ENCODE data around the gene YIPF7. TPM values are rescaled to one million over a fixed set of nuclear protein-coding genes. Genes with fewer than 3 reads are reported as not detected.

YIPF7 gene
- under 0.01 TPM for total RNA-seq

- DNase-seq (ENCODE audit: low read depth in 2 of 3, low spot score in 2 of 3), result no peak
Measured at GRCh38 chr4:44651425-44651824, at the start of gene YIPF7. TSS of gene YIPF7 (minus strand) at chr4:44651625. CDS start at chr4:44650100, 1,525 bp downstream.

DNA sequence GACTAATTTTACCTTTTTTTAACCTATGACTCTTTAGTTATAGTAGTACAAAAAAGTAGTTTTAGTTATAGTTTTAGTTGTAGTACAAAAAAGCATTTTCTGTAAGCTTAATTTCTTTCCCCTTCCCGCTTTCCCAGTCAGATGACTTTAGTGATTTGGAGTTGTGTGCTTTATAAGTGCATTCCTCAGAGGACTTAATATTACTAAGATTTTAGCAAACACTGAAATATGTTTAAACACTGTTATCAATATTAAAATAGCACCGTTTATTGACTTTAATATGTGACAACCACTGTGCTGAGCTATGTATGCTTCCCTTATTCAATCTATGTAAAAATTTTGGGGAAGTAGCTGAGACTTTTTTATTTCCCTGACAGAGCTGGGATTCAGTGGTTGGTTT is 49.6 kb upstream of the YIPF7 start:
- no peak for DNase-seq (ENCODE audit: low read depth in 2 of 3, low spot score in 2 of 3)

- no peak for DNase-seq (ENCODE audit: low read depth in 2 of 3, low spot score in 2 of 3)
Measured at GRCh38 chr4:44700427-44700826, 49.0 kb upstream of the YIPF7 start.

DNA sequence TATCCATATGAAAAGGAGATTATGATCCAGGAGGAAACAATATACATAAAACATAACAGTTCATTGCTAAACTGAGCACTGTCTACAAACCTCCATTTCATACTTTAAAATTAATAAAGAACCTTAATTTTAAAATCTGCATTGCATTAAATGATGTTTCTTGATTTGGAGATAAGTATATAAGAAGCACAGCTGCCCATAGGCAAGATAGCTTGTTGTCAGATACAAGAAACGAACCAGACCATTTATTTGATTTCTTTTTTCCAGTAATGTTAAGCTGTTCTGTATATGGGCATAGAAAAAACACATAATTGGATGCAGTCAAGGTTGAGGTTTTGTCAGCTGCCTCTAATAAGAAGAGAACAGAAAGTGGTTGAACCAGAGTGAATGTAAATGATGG is 33.2 kb upstream of the YIPF7 start:
- no peak for DNase-seq (ENCODE audit: low read depth in 2 of 3, low spot score in 2 of 3)

GRCh38 chr4:44679060-44679459 is 27.6 kb upstream of the YIPF7 start:
- no peak for DNase-seq (ENCODE audit: low read depth in 2 of 3, low spot score in 2 of 3)

DNA sequence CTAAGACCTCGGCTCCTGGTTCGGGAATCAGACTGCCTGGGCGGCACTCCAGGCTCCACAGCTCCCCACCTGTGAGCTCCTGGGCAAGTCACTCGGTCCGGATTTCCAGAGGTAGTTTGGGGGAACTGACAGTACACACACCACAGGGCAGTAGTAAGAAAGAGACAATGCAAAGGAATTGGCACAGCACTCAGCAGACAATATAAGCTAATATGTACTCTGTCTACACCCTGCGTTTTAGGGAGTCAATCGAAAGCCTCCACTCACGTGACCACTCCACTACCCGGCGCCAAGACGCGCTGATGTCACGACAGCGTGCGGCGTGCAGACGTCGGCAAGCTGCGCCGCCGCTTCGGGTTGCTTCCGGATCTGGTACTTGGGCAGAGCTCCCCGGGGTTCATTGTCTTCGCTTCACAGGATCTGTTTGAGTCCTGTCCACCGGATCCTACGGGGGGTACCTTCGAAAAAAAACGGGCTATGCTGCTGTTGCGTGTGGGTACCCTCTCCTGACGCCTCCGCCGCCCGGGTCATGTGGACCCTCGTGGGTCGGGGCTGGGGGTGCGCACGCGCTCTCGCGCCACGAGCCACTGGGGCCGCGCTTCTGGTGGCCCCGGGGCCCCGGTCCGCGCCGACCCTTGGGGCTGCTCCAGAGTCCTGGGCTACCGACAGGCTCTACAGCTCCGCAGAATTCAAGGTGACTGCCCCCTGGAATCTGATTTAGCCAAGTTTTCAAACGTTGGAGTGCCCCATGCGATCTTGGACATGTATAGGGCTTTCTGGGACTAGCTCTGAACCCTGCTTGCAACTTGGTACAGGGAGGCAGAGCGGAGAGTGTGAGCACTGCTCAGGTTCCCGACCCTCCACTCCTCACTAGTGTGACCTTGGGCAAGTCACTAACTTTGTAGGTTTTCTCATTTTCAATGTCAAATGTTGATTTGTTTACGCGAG is 26.9 kb upstream of the YIPF7 start, which contains the start of gene GUF1:
TSS of gene GUF1 (plus strand) at position 327 of the 948 bp plus-strand sequence. CDS start at position 530, 203 bp downstream.
- peak; percentile 85 to 94 (median 91) for DNase-seq (ENCODE audit: low read depth in 2 of 3, low spot score in 2 of 3)

DNA sequence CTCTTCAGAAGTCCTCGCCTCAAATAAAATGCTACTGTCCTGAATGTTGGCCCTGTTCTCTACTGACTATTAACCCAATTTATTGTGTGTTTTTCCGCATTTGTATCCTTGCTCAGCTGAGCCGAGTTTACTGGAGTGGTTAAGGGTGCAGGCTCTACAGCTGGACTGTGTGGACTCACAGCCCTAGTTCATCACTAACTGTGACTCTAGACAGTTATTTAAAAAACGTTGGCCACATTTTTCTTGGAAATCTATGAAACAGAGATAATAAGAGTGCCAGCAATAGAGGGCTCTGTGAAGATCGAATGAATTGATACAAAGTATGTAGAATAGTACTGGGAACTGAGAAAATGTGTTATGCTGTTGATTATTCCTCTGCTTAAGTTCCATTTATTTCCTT is 23.9 kb upstream of the YIPF7 start:
- DNase-seq (ENCODE audit: low read depth in 2 of 3, low spot score in 2 of 3), result no peak

DNA sequence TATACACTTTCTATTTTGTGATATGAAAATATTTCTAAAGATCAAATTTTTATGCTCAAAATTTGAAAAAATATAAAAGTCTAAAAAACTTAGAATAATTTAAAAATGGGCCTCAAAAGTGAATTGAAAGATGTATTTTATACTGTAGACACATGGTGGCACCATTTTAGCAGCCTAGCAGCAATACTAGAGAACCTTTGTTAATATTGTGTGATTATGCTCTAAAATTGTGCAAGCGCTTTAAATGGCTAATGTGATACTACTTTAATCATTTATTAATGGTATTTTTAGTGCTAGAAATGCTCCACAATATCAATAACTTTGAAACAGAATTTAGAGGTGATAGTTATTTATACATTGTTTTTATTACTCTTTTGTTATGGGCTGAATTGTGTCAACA is 23.0 kb upstream of the YIPF7 start:
- DNase-seq (ENCODE audit: low read depth in 2 of 3, low spot score in 2 of 3), result peak in 1 of 3 donors; percentile 8

- DNase-seq (ENCODE audit: low read depth in 2 of 3, low spot score in 2 of 3), result no peak
Measured at GRCh38 chr4:44671636-44672035, 20.2 kb upstream of the YIPF7 start.

GRCh38 chr4:44670506-44671199 is 19.2 kb upstream of the YIPF7 start:
- no peak for DNase-seq (ENCODE audit: low read depth in 2 of 3, low spot score in 2 of 3)

- DNase-seq (ENCODE audit: low read depth in 2 of 3, low spot score in 2 of 3), result no peak
Measured at GRCh38 chr4:44668526-44668925, 17.1 kb upstream of the YIPF7 start.

- DNase-seq (ENCODE audit: low read depth in 2 of 3, low spot score in 2 of 3), result no peak
Measured at GRCh38 chr4:44663539-44664263, 12.3 kb upstream of the YIPF7 start.

GRCh38 chr4:44662623-44663005 is 11.2 kb upstream of the YIPF7 start:
- peak in 1 of 3 donors; percentile 9 for DNase-seq (ENCODE audit: low read depth in 2 of 3, low spot score in 2 of 3)

- no peak for DNase-seq (ENCODE audit: low read depth in 2 of 3, low spot score in 2 of 3)
Measured at GRCh38 chr4:44661940-44662622, 10.7 kb upstream of the YIPF7 start.

GRCh38 chr4:44660396-44660795 is 9.0 kb upstream of the YIPF7 start:
- no peak for DNase-seq (ENCODE audit: low read depth in 2 of 3, low spot score in 2 of 3)

DNA sequence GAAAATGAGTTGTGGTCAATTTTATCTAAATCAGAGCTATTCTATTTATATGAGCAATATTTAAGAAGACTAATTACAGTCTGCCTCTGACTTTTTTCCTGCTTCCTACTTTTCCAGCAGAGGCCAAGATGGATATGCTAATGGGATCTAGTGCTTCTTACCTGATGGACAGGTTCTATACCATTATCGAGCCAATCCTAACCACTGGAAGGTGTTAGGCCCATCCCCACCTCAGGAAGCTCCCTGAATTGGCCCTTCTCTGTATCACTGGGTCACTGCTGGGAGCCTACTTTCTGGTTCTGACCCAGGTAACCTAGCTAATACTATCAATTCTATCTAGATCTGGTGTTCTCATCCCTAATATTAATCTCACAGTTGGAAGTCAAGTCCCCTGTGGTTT is 577 bp upstream of the YIPF7 start:
- DNase-seq (ENCODE audit: low read depth in 2 of 3, low spot score in 2 of 3), result no peak

- no peak for DNase-seq (ENCODE audit: low read depth in 2 of 3, low spot score in 2 of 3)
Measured at GRCh38 chr4:44646151-44646550, 5.3 kb downstream of the YIPF7 start.

DNA sequence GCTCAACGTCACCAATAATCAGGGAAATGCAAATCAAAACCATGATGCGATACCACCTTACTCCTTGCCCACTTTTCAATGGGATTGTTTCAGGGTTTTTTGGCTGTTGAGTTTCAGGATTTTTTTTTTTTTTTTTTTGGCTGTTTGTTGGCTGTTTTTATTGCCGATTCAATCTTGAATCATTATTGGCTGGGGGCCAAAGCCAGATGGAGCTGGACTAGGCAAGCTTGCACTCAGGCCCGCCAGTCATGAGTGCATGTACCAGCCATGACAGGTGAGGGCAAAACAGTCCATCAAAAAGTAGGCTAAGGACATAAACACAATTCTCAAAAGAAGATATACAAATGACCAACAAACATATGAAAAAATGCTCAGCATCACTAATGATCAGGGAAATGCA is 13.3 kb downstream of the YIPF7 start:
- no peak for DNase-seq (ENCODE audit: low read depth in 2 of 3, low spot score in 2 of 3)

DNA sequence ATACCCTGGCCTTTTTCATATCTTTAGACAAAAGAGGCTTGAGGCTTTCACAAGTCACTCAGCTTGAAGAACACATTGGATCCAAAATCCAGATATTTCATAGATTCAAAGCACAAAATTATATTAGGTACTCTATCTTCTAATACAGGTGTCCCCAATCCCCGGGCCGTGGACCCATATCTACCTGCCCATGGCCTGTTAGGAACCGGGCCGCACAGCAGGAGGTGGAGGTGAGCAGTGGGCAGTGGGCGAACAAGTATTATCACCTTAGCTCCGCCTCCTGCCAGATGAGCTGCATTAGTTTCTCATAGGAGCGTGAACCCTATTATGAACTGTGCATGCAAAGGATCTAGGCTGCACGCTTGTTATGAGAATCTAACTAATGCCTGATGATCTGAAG is 18.7 kb downstream of the YIPF7 start:
- no peak for DNase-seq (ENCODE audit: low read depth in 2 of 3, low spot score in 2 of 3)

GRCh38 chr4:44632089-44632488 is 19.3 kb downstream of the YIPF7 start:
- no peak for DNase-seq (ENCODE audit: low read depth in 2 of 3, low spot score in 2 of 3)
